GM19397 (cell line): ENCODE measurements around the gene FCN1.

Experiments used
- ATAC-seq: cut with Tn5 transposase; IDR thresholded peaks from one replicate; pipeline ENCODE4 v1.9.1; 2021; ENCODE audit warnings: mild to moderate bottlenecking, moderate library complexity; ENCODE audit not compliant: unreplicated experiment

Gene FCN1

GRCh38 chr9:134915046-134915985, 2.4 kb downstream of the FCN1 start:
- no peak for ATAC-seq

GRCh38 chr9:134914501-134914834, 3.2 kb downstream of the FCN1 start:
- ATAC-seq = no peak

GRCh38 chr9:134913713-134914500, 3.8 kb downstream of the FCN1 start:
- no peak for ATAC-seq

- ATAC-seq = no peak
These were observed 4.5 kb downstream of the FCN1 start for GRCh38 chr9:134913041-134913712.

- no peak for ATAC-seq
These were observed 5.4 kb downstream of the FCN1 start for GRCh38 chr9:134912126-134912840.

GRCh38 chr9:134909511-134910481, 7.9 kb downstream of the FCN1 start:
- ATAC-seq = no peak

GRCh38 chr9:134908524-134909309, 9.0 kb downstream of the FCN1 start:
- ATAC-seq = no peak

GRCh38 chr9:134902936-134903335, 14.8 kb downstream of the FCN1 start:
- no peak for ATAC-seq

- ATAC-seq = no peak
These were observed 17.9 kb downstream of the FCN1 start for GRCh38 chr9:134899818-134900217.

GRCh38 chr9:134899168-134899567, 18.5 kb downstream of the FCN1 start:
- ATAC-seq = no peak

- no peak for ATAC-seq
These were observed 19.4 kb downstream of the FCN1 start for GRCh38 chr9:134898319-134898718.

GRCh38 chr9:134897584-134898170, 20.0 kb downstream of the FCN1 start:
- ATAC-seq = no peak

- no peak for ATAC-seq
These were observed 20.7 kb downstream of the FCN1 start for GRCh38 chr9:134896834-134897583.

GRCh38 chr9:134895908-134896833, 21.5 kb downstream of the FCN1 start:
- ATAC-seq = no peak

- no peak for ATAC-seq
These were observed 22.2 kb downstream of the FCN1 start for GRCh38 chr9:134895567-134895907.

GRCh38 chr9:134895097-134895496, 22.6 kb downstream of the FCN1 start:
- no peak for ATAC-seq
